COLO829 (cell line): ENCODE measurements around the gene C5orf47.

ENCODE experiments used
- DNase-seq: peaks from one replicate; pipeline ENCODE4 v3.0.0; 2012; ENCODE audit warnings: low spot score

Gene C5orf47, protein sequence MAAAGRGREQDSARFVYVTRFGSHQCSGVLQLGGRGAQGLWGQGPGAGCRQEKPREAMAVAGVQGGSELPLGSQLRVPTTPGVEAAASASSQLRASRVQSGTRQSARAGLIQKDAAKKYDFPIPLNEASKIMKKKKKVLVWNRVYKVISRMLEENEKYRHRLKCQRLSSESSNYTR

DNA sequence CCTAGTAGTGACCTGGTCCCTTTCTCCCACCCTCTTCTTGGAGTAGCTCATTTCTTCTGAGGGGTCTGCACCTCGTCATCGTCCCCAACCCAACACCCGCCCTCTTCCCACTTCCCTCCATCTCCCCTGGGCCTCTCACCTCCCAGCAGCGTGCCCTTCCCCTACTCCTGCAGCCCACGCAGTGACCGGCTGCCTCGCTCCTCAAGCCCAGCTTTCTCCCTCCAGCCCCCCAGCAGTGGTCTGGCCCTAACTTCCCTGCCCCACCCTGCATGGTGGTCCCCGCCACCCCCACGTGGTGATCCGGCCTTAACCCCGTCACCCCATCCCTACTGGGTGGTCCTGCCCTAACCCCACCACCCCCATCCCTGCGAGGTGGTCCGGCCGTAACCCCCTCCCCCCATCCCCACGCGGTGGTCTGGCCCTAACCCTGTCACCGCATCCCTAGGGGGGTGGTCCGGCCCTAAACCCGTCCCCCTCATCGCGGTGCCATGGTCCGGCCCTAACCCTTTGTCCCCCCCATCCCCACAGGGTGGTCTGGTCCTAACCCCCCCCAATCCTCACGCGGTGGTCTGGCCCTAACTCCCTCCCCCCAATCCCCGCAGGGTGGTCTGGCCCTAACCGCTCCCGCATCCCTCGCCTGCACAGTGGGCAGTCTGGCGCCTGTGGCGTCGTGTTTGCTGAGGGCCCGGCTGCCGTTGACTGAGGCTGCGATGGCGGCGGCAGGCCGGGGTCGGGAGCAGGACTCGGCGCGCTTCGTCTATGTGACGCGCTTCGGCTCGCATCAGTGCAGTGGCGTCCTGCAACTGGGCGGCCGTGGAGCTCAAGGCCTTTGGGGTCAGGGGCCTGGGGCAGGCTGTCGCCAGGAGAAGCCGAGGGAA, at the start of gene C5orf47:
C5orf47 (plus strand) TSS at position 617 of the 878 bp plus-strand sequence; CDS start at position 711, 94 bp downstream.
- DNase-seq, result no peak

DNA sequence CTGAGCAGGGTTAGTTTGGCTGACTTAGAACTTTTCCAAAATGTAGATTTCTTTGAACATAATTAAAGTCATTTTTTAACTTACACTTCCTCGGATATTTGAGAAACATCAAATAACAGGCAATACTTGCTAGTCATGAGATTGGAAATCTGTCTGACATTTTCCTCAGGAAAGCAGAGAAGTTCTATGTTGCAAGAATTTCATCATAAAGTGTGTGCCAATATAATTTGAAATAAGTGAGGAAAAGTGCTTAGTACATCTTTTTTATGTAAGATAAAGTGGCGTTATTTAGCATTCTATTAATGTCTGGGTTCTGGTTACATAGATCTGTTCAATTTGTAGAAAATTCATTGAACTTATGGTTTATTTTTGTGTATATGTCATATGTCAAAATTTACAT, 48.7 kb upstream of the C5orf47 start:
- no peak for DNase-seq

DNA sequence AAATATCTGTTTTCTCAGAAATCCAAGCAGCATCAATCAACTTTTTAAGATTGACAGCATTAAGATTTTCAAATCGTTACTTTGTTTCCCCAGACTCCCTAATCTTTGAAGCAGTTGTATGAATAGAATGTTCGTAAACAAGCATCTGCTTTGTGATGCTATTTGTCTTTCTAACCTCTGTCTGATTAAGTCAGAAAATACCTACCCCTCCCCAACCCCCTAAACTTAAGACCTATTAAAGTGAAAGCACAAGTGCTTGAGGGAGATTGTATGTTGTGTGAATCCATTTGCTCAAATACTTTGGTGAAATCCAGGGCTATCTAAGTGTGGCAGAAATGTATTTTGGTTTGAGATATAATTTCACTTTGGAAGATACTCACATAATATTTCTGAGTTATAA, 47.9 kb upstream of the C5orf47 start:
- DNase-seq, result no peak

DNA sequence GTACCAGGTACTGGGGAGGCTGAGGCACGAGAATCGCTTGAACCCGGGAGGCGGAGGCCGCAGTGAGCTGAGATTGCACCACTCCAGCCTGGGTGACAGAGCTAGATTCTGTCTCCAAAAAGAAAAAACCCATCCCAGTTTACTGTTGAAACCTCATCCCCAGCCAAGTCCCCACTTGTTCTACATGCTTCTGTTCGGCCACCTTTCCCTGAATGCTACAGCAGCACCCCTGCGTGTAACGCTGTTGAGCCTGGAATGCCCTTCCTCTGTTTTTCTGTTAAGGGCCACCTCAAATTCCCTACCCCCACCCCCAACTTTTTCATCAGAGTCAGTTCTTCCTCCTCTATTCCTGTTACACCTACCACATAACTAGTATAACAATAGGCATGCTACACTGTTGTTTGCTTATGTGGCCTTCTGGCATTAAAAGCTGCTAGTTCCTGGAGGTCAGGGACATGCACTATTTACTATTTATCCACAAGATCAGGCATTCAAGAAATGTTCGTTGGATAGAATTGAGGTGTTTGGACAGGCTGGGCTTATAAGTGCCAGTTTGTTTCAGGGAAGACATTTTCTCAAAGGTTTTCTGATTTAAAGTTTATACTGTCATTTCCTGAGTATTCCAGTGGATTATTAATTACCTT, 47.1 kb upstream of the C5orf47 start:
- no peak for DNase-seq

DNA sequence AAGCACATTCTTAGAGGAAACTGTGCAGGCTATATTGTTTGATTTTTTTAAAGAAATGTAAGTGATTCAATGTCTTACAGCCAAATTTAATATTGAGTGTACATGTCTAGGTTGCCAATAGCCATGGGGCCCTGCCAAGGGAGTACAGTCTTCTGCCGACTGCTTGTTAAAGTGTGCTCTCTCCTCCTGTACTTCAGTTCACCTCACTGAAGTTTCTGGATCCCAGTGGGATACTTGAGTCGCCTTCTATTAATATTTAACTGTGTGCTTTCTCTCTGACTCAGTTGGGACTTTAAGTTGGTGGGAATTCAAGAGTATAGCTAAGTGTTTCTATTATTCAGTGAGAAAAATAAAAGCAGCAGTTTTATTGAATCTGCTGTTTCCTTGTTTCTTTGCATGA, 44.5 kb upstream of the C5orf47 start:
- no peak for DNase-seq

DNA sequence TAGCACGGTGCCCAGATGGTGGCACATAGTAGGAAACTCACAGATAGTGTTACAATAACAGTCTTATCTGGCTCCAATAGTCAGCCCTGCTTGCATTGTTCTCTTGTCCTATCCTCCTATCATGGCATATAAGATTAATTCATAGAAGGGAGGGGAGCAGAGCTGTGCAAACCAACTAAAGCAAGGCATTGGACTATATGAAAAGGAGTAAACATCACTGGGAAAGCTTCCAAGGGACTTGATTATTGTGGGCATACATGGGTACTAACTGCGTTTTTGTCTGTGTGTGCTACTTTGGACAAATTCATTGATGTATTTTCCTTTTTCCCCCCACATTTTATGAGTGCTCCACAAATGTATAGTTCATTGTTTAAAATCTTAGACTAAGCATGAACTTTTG, 43.8 kb upstream of the C5orf47 start:
- no peak for DNase-seq

DNA sequence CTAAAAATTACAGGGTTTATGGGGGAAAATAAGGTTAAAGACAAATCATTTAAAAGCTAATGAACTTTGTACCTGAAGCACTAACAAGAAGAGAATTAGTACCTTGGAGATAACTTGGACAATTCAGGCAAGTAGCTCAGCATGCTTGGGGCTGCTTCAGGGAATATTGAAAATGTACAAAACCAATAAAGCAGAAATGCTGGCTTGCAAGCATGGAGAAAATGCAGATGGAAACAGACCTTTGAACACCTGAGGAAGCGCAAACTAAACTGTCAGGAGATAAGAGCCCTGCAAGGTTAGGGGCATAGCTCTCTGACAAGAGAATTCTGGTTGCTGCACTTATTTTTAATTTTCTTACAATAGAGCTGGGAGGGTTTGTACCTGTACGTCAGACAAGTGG, 42.6 kb upstream of the C5orf47 start:
- no peak for DNase-seq

DNA sequence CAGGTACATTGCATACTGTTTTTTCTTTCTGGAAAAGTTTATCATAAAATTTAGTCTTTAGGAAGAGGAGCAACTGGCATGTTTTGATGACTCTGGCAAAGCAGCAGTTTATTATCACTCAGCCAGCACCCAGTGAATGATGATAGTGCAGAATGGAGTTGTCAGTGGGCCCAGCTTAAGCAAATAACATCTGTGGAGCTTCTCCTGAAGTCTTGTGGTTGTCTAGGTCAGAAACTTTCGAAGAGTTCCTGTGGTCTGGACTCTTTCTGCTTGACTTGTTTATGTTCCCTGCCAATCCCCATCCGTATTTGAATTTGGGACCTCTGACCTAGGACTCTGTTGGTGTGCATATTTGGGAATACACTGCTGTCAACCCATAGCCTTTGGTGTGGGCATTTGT, 38.1 kb upstream of the C5orf47 start:
- DNase-seq, result no peak

DNA sequence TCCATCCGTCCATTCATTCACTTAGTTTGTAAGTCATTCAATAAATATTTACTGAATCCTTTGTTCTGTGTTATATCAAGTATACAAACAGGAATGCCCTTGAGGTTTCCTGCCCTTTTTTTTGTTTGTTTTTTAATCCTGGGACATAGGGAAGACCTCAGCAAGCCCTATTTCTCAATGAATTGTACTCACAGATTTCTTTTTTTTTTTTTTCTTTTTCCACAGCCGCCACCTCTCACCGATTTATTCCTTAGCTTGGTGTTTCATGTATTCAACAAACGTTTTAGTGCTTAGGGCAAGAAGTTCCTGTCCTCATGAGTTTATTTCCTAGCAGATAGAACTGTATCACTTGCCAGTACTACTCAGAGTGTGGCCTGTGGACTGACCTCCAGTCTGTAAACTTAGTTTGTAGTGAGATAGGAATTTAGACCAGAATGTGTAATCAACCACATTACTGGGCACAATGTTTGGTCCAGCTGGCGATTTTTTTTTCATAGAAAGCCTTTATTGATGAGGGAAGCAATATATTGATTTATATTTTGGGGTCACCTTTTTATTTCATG, 35.4 kb upstream of the C5orf47 start:
- no peak for DNase-seq

DNA sequence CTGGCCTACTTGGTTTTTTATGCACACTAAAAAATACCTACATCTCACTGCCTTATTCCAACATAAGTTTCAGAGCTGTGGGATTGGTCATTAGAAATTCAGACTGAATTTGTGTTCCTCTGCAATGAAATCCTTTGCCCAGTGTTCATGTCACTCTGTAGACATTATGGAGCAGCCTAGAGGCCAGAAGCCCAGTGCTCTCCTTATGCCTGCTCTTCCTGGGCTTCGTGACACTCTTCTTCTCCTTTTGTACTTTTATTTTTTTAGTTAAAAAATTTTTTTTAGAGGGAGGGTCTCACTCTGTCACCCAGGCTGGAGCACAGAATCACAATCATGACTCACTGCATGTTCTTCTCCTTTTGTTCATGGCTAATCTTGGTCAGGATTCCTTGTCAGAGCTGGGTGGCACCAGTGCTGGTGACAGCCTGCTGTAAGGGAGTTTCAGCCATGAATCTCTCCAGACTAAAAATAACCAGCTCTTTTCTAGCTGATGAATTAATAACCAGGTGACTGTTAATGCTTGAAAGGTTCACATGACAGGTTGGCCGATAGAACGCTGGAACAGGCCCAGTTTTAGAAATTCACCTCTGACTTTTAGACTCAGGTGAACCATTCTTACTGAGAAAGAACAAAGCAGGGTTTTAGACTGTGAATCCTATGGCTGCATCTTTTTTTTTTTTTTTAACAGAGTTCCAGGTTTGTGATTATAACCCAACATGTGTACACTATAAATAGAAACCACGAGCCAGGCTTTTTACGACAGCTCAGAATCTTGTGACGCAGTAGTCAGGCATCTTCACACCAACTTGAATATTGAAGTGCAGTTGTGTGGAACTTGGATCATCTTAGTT, 34.1 kb upstream of the C5orf47 start:
- peak; percentile 26 for DNase-seq

DNA sequence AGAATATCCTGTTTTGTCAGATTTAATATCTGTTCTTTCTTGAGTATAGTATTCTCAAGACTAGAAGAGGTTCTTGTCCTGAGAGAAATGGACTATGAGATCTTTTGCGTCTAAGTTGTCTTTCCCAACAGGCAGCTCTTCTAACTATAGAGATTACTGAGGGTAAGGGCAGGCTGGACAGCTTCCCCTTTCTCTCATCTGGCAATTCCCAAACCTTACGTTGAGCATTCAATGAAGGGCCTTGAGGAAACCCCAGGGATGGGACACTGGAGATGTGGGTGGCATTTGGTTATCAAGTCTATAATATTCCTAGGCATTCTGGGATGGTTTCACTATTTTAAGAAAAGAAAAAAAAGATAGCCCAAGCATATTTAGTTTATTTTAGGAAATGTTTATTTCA, 28.0 kb upstream of the C5orf47 start:
- no peak for DNase-seq

DNA sequence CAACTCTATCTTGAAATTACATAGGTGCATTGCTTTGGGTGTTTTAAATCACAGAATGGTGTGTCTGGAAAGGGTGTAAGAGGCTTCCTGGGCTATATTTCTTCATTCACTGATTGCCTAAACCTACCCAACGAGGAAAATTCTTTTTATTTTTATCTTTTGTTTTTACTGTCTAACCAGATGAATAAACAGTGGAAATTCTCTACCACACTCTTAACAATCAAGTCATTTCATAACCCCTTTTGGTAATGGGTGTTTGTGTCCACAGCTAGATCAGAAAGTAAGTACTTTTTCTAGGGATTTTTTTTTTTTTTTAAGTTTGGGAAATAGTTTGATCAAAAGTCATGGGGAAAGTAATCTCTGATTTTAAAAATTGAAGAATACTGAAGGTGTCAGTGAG, 27.6 kb upstream of the C5orf47 start:
- no peak for DNase-seq

DNA sequence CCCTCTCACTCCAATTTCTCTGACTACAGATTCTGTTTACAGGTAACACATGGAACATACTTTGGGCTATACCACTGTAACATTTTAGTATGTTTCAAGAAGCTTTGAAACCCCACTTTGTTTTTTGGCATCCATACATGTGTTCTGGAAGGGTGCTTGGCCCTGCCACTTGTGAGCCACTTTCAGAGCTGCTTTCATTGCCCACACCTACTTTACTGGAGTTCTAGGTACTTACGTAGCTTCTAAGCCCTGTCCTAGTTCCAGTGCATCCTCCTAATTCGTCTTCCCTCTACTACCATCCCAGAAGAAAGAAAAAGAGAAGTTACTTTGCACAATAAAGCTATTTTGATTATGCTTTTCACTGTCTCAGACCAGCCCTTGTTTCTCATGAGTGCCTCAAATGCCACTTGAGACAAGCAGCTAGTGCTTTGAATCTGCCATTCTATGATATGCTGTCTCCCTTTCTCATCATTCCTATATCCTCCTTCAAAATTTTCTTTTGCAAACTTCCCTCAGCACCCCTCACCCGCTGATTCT, 26.5 kb upstream of the C5orf47 start:
- DNase-seq, result no peak

DNA sequence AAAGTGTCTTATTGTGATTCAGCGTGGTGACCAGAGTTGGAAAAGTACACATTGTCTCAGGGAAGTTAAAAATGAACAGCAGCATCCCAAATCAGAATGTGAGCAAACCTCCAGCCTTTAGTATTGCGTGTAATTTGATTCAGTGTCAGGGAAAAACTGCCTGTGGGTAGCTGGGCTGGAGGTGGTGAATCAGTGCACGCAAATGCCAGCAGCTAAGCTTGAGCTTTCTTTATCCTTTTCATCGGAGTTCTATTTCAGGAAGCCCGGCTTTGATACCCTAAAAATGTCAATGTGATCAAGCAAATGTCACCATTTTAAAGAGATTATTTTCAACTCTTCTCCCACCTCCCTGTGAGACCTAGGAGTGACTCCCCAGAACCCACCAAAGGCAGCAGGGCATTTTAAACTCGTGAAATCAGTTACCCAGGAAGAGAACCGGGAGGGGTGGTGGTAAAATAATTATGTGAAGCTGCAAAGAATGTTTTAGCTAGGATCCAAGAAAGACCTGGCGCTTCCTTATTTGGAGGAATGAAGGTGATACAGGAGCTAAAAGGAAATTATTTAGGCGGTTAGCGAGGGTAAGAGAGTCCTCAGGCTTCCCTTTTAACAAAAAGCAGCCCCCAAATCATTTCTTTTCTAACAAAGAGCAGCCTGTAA, 25.7 kb upstream of the C5orf47 start:
- peak; percentile 24 for DNase-seq

DNA sequence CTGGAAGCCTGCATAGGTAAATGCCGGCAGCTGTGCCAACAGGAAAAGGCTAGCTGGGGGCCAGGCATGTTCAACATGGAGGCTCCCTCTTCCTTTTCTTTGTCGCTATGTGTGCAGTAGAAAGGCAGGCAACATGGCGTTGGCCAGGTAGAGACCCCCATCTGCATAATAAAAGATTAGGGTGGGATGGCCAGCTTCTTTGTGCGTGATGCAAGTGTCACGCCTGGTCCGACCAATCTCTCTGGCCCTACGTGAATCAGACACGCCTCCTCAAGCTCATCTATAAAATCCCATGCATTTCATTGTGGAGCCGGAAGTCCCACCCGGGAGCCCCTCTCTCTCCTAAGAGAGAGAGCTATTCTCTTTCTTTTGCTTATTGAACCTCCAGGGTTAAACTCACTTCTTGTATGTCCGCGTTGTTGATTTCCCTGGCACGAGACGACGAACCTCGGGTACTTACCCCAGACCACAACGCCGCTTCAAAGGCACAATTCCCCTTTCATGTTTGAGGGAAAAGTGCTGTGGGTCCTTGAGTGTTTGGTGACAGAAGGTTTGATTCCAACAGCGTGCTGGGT, 25.0 kb upstream of the C5orf47 start:
- DNase-seq, result no peak

DNA sequence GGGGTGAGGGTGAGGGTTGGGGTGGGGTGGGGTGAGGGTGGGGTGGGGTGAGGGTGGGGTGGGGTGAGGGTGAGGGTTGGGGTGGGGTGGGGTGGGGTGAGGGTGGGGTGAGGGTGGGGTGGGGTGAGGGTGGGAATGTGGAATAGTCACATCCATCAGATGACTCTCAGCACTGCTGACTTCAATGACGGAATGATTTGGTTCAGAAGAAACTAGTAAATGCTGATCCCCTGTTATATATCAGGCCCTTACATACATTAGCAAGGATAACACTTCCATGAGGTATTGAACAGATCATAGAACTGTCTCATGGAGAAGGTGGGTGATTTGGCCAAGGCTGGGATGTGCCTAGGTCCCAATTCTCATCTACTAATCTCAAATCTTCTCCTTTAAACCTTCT, 24.5 kb upstream of the C5orf47 start:
- DNase-seq, result no peak

DNA sequence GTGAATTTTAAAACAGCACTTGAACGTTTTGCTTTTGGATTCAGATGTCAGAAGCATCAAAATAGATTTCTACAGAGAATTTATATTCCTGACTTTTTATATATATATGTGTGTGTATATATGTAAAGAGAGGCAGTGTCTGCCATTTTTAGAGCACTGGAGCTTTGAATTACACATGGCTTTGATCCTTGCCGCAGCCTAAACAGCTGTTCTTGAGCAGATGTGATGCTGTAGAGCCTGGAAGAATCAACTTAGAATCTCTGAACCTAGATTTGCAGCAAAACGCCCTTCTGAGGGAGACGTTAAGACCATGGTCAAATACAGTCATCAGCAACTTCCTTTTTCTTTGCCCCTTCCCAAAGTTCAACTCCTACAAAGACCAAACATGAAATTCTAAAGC, 21.7 kb upstream of the C5orf47 start:
- no peak for DNase-seq

DNA sequence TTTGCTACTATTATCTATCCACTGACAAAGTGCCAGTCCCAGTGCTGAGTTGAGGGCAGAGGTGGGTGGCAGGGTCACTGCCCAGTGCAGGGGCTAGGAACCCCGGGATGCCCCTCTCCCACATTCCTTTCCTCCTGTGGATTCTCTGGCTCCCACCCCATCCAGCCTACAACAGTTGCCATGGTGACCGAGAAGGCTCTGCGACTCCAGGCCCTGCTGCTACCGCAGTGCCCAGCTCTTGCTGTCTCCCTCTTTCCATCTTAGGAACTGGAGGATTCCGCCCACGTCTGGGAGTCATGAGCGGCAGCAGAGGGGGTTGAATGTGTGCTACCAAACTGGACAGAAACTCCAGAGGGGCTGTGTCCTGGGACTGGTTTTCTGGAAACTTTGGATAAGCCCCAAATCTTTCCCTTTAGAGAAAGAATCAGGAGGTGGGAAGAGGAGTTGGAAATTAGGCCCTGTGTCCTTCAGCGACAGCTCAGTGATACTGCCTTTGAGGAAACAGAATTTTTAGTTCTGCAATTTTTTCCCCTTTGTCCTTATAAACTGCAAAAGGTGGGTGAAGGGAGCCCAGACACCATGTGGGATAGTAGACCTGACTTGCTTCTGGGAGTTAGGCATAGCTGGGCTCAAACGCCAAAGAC, 20.7 kb upstream of the C5orf47 start:
- no peak for DNase-seq

DNA sequence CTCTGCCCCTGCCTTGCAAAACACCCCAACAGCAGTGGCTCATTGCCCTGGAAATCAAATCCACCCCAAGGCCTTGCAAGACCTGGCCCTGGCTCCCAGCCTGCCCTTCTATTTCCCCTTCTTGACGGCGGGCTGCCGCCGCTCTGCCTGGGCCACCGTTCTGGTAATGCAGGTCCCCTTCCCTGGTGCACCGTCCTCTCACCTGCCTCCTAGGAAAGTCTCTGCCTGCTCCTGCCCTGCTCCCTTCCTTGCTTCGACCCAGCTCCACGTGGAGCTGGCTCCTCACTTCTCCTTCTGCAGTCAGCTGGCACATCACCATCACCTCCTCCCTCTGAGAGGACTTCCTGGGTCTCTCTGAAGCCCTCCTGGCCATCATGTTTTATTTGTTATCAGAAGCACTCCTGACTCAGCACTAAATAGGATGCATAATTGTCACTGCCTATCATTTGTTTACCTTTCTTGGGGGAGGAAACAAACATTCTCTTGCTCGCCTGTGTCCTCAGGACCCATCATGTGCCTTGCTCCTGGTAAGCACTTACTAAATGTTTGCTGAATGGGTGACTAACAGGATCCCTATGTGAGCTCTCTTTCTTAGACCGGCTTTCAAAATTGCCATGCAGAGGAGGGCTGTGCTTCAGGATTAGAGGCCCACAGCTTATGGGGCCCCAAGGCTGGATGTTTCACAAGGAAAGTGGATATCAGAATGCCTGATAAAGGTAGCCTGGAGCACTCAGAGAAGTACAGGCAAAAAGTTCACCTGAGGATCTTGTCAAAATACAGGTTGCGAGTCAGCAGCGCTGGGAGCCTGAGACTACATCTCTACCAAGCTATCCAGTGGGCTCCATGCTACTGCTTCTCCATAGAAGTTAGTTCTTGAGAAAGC, 19.6 kb upstream of the C5orf47 start:
- DNase-seq, result no peak
